Measurements from ENCODE around the gene SLC25A11.
A peak's percentile ranks its signal among the peaks of the same experiment; 100 is the strongest.

Gene SLC25A11

GRCh38 chr17:4944554-4945175, 4.8 kb upstream of the SLC25A11 start:
- no peak for TF ChIP-seq CTCF (IDR thresholded peaks at IDR 0.05; ENCODE audit: low read depth, low read length)
- H3K4me3 ChIP-seq (replicated peaks in 1 of 2; ENCODE audit: low read depth in 2 of 2, low read length in 2 of 2): no peak overlapping the region
- no peak for DNase-seq (ENCODE audit: low read depth in 2 of 2)

GRCh38 chr17:4944163-4944553, 4.3 kb upstream of the SLC25A11 start:
- no peak overlapping the region for H3K4me3 ChIP-seq (replicated peaks in 1 of 2; ENCODE audit: low read depth in 2 of 2, low read length in 2 of 2)
- DNase-seq (ENCODE audit: low read depth in 2 of 2): no peak
- no peak for TF ChIP-seq CTCF (IDR thresholded peaks at IDR 0.05; ENCODE audit: low read depth, low read length)

- peak in 1 of 2 donors; percentile 26 for DNase-seq (ENCODE audit: low read depth in 2 of 2)
- H3K4me3 ChIP-seq (replicated peaks in 1 of 2; ENCODE audit: low read depth in 2 of 2, low read length in 2 of 2): no peak overlapping the region
- no peak for TF ChIP-seq CTCF (IDR thresholded peaks at IDR 0.05; ENCODE audit: low read depth, low read length)
These were observed 3.1 kb upstream of the SLC25A11 start for GRCh38 chr17:4942760-4943508.

GRCh38 chr17:4941319-4941610, 1.4 kb upstream of the SLC25A11 start:
- no peak for DNase-seq (ENCODE audit: low read depth in 2 of 2)
- peak overlapping the region; percentile 87 to 97 for H3K4me3 ChIP-seq (replicated peaks in 1 of 2; ENCODE audit: low read depth in 2 of 2, low read length in 2 of 2)
- no peak for TF ChIP-seq CTCF (IDR thresholded peaks at IDR 0.05; ENCODE audit: low read depth, low read length)

GRCh38 chr17:4940555-4941318, 891 bp upstream of the SLC25A11 start:
- H3K4me3 ChIP-seq (replicated peaks in 1 of 2; ENCODE audit: low read depth in 2 of 2, low read length in 2 of 2): peak overlapping the region; percentile 87 to 97
- no peak for DNase-seq (ENCODE audit: low read depth in 2 of 2)

GRCh38 chr17:4939546-4939795, 375 bp downstream of the SLC25A11 start:
- TF ChIP-seq CTCF (IDR thresholded peaks at IDR 0.05; ENCODE audit: low read depth, low read length): no peak
- DNase-seq (ENCODE audit: low read depth in 2 of 2): no peak
- H3K4me3 ChIP-seq (replicated peaks in 1 of 2; ENCODE audit: low read depth in 2 of 2, low read length in 2 of 2): peak overlapping the region; percentile 87 to 97

More at GRCh38 chr17:4940555-4941318, 891 bp upstream of the SLC25A11 start:
- TF ChIP-seq CTCF (IDR thresholded peaks at IDR 0.05; ENCODE audit: low read depth, low read length): no peak
